Sigmoid colon (tissue), 7 donors: ENCODE data around the gene YIPF7. TPM values are rescaled to one million over a fixed set of nuclear protein-coding genes. Genes with fewer than 3 reads are reported as not detected.

Experiments used
- DNase-seq: peaks from one replicate; pipeline ENCODE4 v3.0.0-alpha.2; 2019
- H3K27ac ChIP-seq, 4 donors: fragments of 200-600 bp; sonication (generic); one replicate each; pipeline ENCODE4 v1.5.1; 2016 to 2019; ENCODE audit warnings: mild to moderate bottlenecking in 1 of 4
- H3K27me3 ChIP-seq, 3 donors: fragments of 200-600 bp; sonication (generic); one replicate each; pipeline ENCODE4 v1.5.1; 2019; ENCODE audit warnings: mild to moderate bottlenecking in 1 of 3
- H3K36me3 ChIP-seq, 4 donors: fragments of 200-600 bp; sonication (generic); one replicate each; pipeline ENCODE4 v1.5.1; 2016 to 2019
- H3K4me1 ChIP-seq, 4 donors: fragments of 200-600 bp; sonication (generic); one replicate each; pipeline ENCODE4 v1.5.1; 2017 to 2019
- H3K4me3 ChIP-seq, 4 donors: fragments of 200-600 bp; sonication (generic); one replicate each; pipeline ENCODE4 v1.5.1; 2017 to 2019; ENCODE audit warnings: mild to moderate bottlenecking in 2 of 4, moderate library complexity in 1 of 4
- H3K9me3 ChIP-seq, 4 donors: fragments of 200-600 bp in 3 of 4; sonication (generic) in 3 of 4; one replicate each; pipeline versions ENCODE4 v1.5.1 to v1.6.1; 2013 to 2019
- CTCF ChIP-seq, 4 experiments: fragments of 450-650 bp in 3 of 4; fragments of 200-600 bp in 1 of 4; IDR thresholded peaks; one replicate each; pipeline ENCODE4 v1.5.1; 2016 to 2019; ENCODE audit warnings: antibody characterized with exemption in 4 of 4, mild to moderate bottlenecking in 3 of 4, moderate library complexity in 2 of 4
- EP300 ChIP-seq, 4 donors: sonication (generic); formaldehyde crosslinking; IDR thresholded peaks; one replicate each; pipeline ENCODE4 v1.6.1; 2017; ENCODE audit warnings: antibody characterized with exemption in 4 of 4
- POLR2A ChIP-seq, 2 donors: fragments of 450-650 bp; IDR thresholded peaks; one replicate each; pipeline ENCODE4 v1.6.1; 2016; ENCODE audit warnings: antibody characterized with exemption in 2 of 2, mild to moderate bottlenecking in 2 of 2, moderate library complexity in 2 of 2
- POLR2AphosphoS5 ChIP-seq, 4 donors: sonication (generic); formaldehyde crosslinking; IDR thresholded peaks; one replicate each; pipeline ENCODE4 v1.6.1; 2017; ENCODE audit warnings: antibody characterized with exemption in 4 of 4
- WGBS, 2 donors: extraction: QIAGEN DNeasy Blood & Tissue Kit; methylation state at CpG; one replicate each; pipeline ENCODE4 v1.1.7; 2013; 5-methylcytosine and 5-hydroxymethylcytosine counted together
- intact Hi-C: fragments of 100-400 bp; cut with DNase I; formaldehyde crosslinking; loops from one replicate; pipeline ENCODE4 v1.15.1; 2023
- polyA plus RNA-seq, 3 donors: library from polyadenylated mRNA; stranded (reverse); fragments of 200-250 nt; gene quantifications; one replicate each; pipeline ENCODE4 v1.2.3, GENCODE V29; 2013
- total RNA-seq, 4 donors: library from RNA; depleted of rRNA; stranded (reverse); fragments of >200 nt; gene quantifications; one replicate each; pipeline ENCODE4 v1.1.0, GENCODE V29; 2016
- donor health status: healthy with polysubstance abuse.
- donor health status: Bipolar disorder and iron deficiency.
- donor health status: healthy.

YIPF7 gene
- total RNA-seq (not detected), polyA plus RNA-seq (not detected)

- Histone ChIP-seq H3K27me3 (no peaks in the 10 kb centered on the region), H3K9me3 (no peaks in the 10 kb centered on the region), H3K4me3 (no peak within 1 kb of the TSS), H3K36me3 (no peaks in the 10 kb centered on the region), H3K4me1 (no peaks in the 10 kb centered on the region), H3K27ac (no peak within 1 kb of the TSS)
- no peak for TF ChIP-seq CTCF (IDR thresholded peaks at IDR 0.05)
- TF ChIP-seq POLR2AphosphoS5 (IDR thresholded peaks at IDR 0.05) = no peak
- TF ChIP-seq POLR2A (IDR thresholded peaks at IDR 0.05) = no peak
- no peak for TF ChIP-seq EP300 (IDR thresholded peaks at IDR 0.05)
- intact Hi-C loops = no loop called here
- WGBS, 2 donors = 69 to 78% methylated on average over 1 of the region's 1 CpG
- DNase-seq = no peak
Observed at GRCh38 chr4:44651425-44651824, at the start of gene YIPF7. Gene YIPF7 (minus strand): TSS chr4:44651625. CDS start chr4:44650100, 1,525 bp downstream.

DNA sequence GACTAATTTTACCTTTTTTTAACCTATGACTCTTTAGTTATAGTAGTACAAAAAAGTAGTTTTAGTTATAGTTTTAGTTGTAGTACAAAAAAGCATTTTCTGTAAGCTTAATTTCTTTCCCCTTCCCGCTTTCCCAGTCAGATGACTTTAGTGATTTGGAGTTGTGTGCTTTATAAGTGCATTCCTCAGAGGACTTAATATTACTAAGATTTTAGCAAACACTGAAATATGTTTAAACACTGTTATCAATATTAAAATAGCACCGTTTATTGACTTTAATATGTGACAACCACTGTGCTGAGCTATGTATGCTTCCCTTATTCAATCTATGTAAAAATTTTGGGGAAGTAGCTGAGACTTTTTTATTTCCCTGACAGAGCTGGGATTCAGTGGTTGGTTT lies 49.6 kb upstream of the YIPF7 start:
- H3K9me3 ChIP-seq = no peaks in the 10 kb centered on the region
- H3K4me3 ChIP-seq = no peak overlapping the region
- WGBS, 2 donors = 79 to 86% methylated on average over 2 of the region's 2 CpGs
- H3K27ac ChIP-seq = no peak overlapping the region
- H3K27me3 ChIP-seq = no peaks in the 10 kb centered on the region
- TF ChIP-seq POLR2A (IDR thresholded peaks at IDR 0.05) (no peak), CTCF (IDR thresholded peaks at IDR 0.05) (no peak), POLR2AphosphoS5 (IDR thresholded peaks at IDR 0.05) (no peak), EP300 (IDR thresholded peaks at IDR 0.05) (no peak)
- intact Hi-C loops = no loop called here
- H3K36me3 ChIP-seq = peaks cover 0 to 93% (median 27%) of the 10 kb centered on the region in 4 donors
- no peak for DNase-seq
- H3K4me1 ChIP-seq = no peaks in the 10 kb centered on the region

- intact Hi-C loops = no loop called here
- TF ChIP-seq POLR2AphosphoS5 (IDR thresholded peaks at IDR 0.05) (no peak), CTCF (IDR thresholded peaks at IDR 0.05) (no peak), EP300 (IDR thresholded peaks at IDR 0.05) (no peak), POLR2A (IDR thresholded peaks at IDR 0.05) (no peak)
- Histone ChIP-seq H3K4me3 (no peak overlapping the region), H3K4me1 (no peaks in the 10 kb centered on the region), H3K27ac (no peak overlapping the region), H3K9me3 (no peaks in the 10 kb centered on the region), H3K36me3 (peaks cover 0 to 94% (median 27%) of the 10 kb centered on the region in 4 donors), H3K27me3 (no peaks in the 10 kb centered on the region)
- WGBS, 2 donors = 94 to 95% methylated on average over 1 of the region's 1 CpG
- no peak for DNase-seq
Observed at GRCh38 chr4:44700427-44700826, 49.0 kb upstream of the YIPF7 start.

GRCh38 chr4:44684648-44685047 lies 33.2 kb upstream of the YIPF7 start:
- TF ChIP-seq POLR2A (IDR thresholded peaks at IDR 0.05) = no peak
- no peak for TF ChIP-seq POLR2AphosphoS5 (IDR thresholded peaks at IDR 0.05)
- TF ChIP-seq EP300 (IDR thresholded peaks at IDR 0.05) = no peak
- TF ChIP-seq CTCF (IDR thresholded peaks at IDR 0.05) = no peak
- Histone ChIP-seq H3K4me1 (peaks cover 0 to 12% (median 6%) of the 10 kb centered on the region in 4 donors), H3K36me3 (peaks cover 0 to 81% (median 9%) of the 10 kb centered on the region in 4 donors), H3K27ac (no peak overlapping the region), H3K27me3 (no peaks in the 10 kb centered on the region), H3K9me3 (no peaks in the 10 kb centered on the region), H3K4me3 (no peak overlapping the region)
- intact Hi-C loops = no loop called here
- no peak for DNase-seq
- WGBS, 2 donors = 91 to 92% methylated on average over 1 of the region's 1 CpG

DNA sequence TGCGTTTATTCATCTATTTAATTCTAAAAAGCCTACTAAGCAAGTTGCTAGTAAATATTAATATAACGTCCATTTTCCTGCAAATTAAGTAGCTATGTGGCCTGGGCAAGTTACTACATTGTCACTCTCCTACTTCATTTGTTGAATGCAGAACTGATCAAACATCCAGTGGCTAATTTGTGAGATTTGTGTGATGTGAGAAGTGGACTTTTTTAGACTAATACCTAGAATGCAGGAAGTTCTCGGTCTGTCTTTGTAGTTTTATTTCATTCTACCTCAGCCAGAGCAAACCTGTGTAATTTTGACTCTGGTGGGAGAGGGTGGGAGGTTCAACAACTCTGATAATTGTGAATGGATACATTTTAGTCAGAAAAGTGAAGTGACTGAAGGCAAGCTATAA lies 27.6 kb upstream of the YIPF7 start:
- Histone ChIP-seq H3K4me1 (peaks cover 0 to 25% (median 18%) of the 10 kb centered on the region in 4 donors), H3K27ac (peak overlapping the region; percentile 78 to 92 (median 88)), H3K27me3 (no peaks in the 10 kb centered on the region), H3K9me3 (no peaks in the 10 kb centered on the region), H3K36me3 (peaks cover 0 to 25% (median 3%) of the 10 kb centered on the region in 4 donors), H3K4me3 (peak overlapping the region; percentile 59 to 82 (median 76))
- 0% methylated on average over 3 of the region's 3 CpGs for WGBS, 2 donors
- TF ChIP-seq POLR2A (IDR thresholded peaks at IDR 0.05) (no peak), POLR2AphosphoS5 (IDR thresholded peaks at IDR 0.05) (no peak), EP300 (IDR thresholded peaks at IDR 0.05) (no peak), CTCF (IDR thresholded peaks at IDR 0.05) (no peak)
- DNase-seq = no peak
- intact Hi-C loops = loop anchor here (5.0 kb wide), 1 partner anchor 48 kb away; the partner anchor contains the start of gene GNPDA2
